ENCODE results near the gene GNG12. TPM values are rescaled to one million over a fixed set of nuclear protein-coding genes. Genes with fewer than 3 reads are reported as not detected.
A peak's percentile ranks its signal among the peaks of the same experiment; 100 is the strongest.

GNG12 gene
- total RNA-seq, 2 donors from 2014 or later = 49.4 to 61.5 TPM

DNA sequence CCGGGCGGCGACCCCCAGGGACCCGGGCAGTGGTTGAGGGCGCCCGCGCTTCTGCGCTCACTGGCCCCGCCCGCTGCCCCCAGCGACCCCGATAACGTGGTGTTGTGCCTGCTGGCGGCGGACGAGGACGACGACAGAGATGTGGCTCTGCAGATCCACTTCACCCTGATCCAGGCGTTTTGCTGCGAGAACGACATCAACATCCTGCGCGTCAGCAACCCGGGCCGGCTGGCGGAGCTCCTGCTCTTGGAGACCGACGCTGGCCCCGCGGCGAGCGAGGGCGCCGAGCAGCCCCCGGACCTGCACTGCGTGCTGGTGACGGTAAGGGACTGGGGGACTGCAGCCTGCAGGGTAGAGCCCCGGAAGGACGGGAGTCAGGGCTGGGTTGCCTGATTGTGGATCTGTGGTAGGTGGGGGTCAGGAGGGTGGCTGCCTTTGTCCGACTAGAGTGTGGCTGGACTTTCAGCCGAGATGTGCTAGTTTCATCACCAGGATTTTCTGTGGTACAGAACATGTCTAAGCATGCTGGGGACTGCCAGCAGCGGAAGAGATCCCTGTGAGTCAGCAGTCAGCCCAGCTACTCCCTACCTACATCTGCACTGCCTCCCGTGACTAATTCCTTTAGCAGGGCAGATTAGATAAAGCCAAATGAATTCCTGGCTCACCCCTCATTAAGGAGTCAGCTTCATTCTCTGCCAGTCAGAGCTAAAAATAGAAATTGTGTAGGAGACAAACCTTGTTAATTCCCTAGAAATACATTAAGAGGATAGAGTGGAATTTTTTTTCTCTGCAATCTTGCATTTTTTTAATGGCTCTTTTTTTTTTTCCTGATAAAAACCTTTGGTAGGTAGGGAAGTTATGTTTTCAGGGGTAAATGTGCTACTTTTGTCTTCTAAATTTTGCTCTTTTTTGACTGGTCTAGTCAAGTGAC lies 146.7 kb downstream of the GNG12 start:
- peak; percentile 88 for DNase-seq (ENCODE audit: low spot score)

GRCh38 chr1:67685558-67686266 lies 147.6 kb downstream of the GNG12 start:
- TF ChIP-seq POLR2A (IDR thresholded peaks at IDR 0.05) = no peak
- TF ChIP-seq CTCF (IDR thresholded peaks at IDR 0.05) = no peak
- TF ChIP-seq POLR2AphosphoS5 (IDR thresholded peaks at IDR 0.05) = no peak
- Histone ChIP-seq H3K4me3 (peak overlapping the region; percentile 70 to 71), H3K36me3 (no peaks in the 10 kb centered on the region), H3K27me3 (replicated peaks; ENCODE audit: insufficient read depth) (no peaks in the 10 kb centered on the region), H3K4me1 (replicated peaks) (no peaks in the 10 kb centered on the region), H3K27ac (peak overlapping the region; percentile 84 to 91), H3K9me3 (no peaks in the 10 kb centered on the region)
- under 1% methylated on average over 38 of the region's 65 CpGs for WGBS
- peak; percentile 24 for DNase-seq (ENCODE audit: low spot score)
- intact Hi-C loops (cut with DNase I) = loop anchor here (5.0 to 10.0 kb wide), 4 partner anchors 67 to 149 kb away; partner anchors contain the start of gene GNG12

More for the DNA sequence above, 146.7 kb downstream of the GNG12 start:
- WGBS = under 1% methylated on average over 35 of the region's 43 CpGs
- TF ChIP-seq POLR2AphosphoS5 (IDR thresholded peaks at IDR 0.05) (peak; percentile 90), POLR2A (IDR thresholded peaks at IDR 0.05) (peak; percentile 32), CTCF (IDR thresholded peaks at IDR 0.05) (peak in 1 of 4 experiments; percentile 8)
- Histone ChIP-seq H3K27me3 (replicated peaks; ENCODE audit: insufficient read depth) (no peaks in the 10 kb centered on the region), H3K27ac (peak overlapping the region; percentile 84 to 91), H3K9me3 (no peaks in the 10 kb centered on the region), H3K4me3 (peak overlapping the region; percentile 70 to 71), H3K36me3 (no peaks in the 10 kb centered on the region), H3K4me1 (replicated peaks) (no peaks in the 10 kb centered on the region)
- intact Hi-C loops (cut with DNase I) = loop anchor here (5.0 to 10.0 kb wide), 4 partner anchors 66 to 149 kb away; partner anchors contain the start of gene GNG12

DNA sequence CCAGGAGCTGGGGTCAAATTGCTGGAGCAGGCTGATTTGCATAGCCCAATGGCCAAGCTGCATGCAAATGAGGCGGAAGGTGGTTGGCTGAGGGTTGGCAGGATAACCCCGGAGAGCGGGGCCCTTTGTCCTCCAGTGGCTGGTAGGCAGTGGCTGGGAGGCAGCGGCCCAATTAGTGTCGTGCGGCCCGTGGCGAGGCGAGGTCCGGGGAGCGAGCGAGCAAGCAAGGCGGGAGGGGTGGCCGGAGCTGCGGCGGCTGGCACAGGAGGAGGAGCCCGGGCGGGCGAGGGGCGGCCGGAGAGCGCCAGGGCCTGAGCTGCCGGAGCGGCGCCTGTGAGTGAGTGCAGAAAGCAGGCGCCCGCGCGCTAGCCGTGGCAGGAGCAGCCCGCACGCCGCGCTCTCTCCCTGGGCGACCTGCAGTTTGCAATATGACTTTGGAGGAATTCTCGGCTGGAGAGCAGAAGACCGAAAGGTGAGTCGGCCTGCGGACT lies 148.2 kb downstream of the GNG12 start, which contains the start of gene GADD45A:
GADD45A (plus strand) TSS at position 135 of the 491 bp plus-strand sequence; CDS start at position 429, 294 bp downstream.
- WGBS = under 1% methylated on average over 34 of the region's 39 CpGs
- intact Hi-C loops (cut with DNase I) = loop anchor here (5.0 to 10.0 kb wide), 4 partner anchors 67 to 150 kb away; partner anchors contain the start of gene GNG12
- Histone ChIP-seq H3K27me3 (replicated peaks; ENCODE audit: insufficient read depth) (no peaks in the 10 kb centered on the region), H3K4me3 (peak within 1 kb of the TSS; percentile 70 to 71), H3K9me3 (no peaks in the 10 kb centered on the region), H3K4me1 (replicated peaks) (no peaks in the 10 kb centered on the region), H3K36me3 (no peaks in the 10 kb centered on the region), H3K27ac (peak within 1 kb of the TSS; percentile 84 to 91)
- TF ChIP-seq CTCF (IDR thresholded peaks at IDR 0.05) (peak in 2 of 4 experiments; percentile 24 to 27), POLR2A (IDR thresholded peaks at IDR 0.05) (peak; percentile 100), POLR2AphosphoS5 (IDR thresholded peaks at IDR 0.05) (peak; percentile 100)
- DNase-seq (ENCODE audit: low spot score) = peak; percentile 99

- H3K4me3 ChIP-seq = peak overlapping the region; percentile 70 to 71
- no peaks in the 10 kb centered on the region for H3K4me1 ChIP-seq (replicated peaks)
- H3K27me3 ChIP-seq (replicated peaks; ENCODE audit: insufficient read depth) = no peaks in the 10 kb centered on the region
- no peaks in the 10 kb centered on the region for H3K36me3 ChIP-seq
- intact Hi-C loops (cut with DNase I) = loop anchor here (5.0 to 10.0 kb wide), 5 partner anchors 37 to 150 kb away; partner anchors contain the start of gene GNG12
- no peaks in the 10 kb centered on the region for H3K9me3 ChIP-seq
- peak overlapping the region; percentile 43 to 50 for H3K27ac ChIP-seq
- WGBS = under 1% methylated on average over 20 of the region's 20 CpGs
- DNase-seq (ENCODE audit: low spot score) = no peak
- no peak for TF ChIP-seq POLR2AphosphoS5 (IDR thresholded peaks at IDR 0.05)
- no peak for TF ChIP-seq POLR2A (IDR thresholded peaks at IDR 0.05)
- TF ChIP-seq CTCF (IDR thresholded peaks at IDR 0.05) = no peak
Measured at GRCh38 chr1:67684526-67685066, 148.7 kb downstream of the GNG12 start.

All from prostate gland (tissue), 2 donors.